Small intestine (tissue), 7 donors: Measurements from ENCODE around the gene BAD. TPM values are rescaled to one million over a fixed set of nuclear protein-coding genes. Genes with fewer than 3 reads are reported as not detected.

Experiments
- DNase-seq, 2 donors: peaks; one replicate each; pipeline versions ENCODE4 v3.0.0 to v3.0.0-alpha.2; 2013
- FAIRE-seq: peaks from 2 replicates; lab custom pipeline; 2012; peaks lifted over from hg19 to GRCh38; lab: Jason Lieb, UNC
- H3K27ac ChIP-seq, 3 donors: one replicate each; pipeline ENCODE4 v1.5.1; 2013; ENCODE audit warnings: low read length in 2 of 3, mild to moderate bottlenecking in 2 of 3, control low read depth in 1 of 3, inconsistent platforms in 1 of 3, low read depth in 1 of 3, moderate library complexity in 1 of 3
- H3K27me3 ChIP-seq, 3 donors: one replicate each; pipeline ENCODE4 v1.6.1; 2013; ENCODE audit warnings: low read length in 3 of 3, inconsistent platforms in 1 of 3; ENCODE audit not compliant: control insufficient read depth in 3 of 3, insufficient read depth in 3 of 3
- H3K36me3 ChIP-seq, 3 donors: one replicate each; pipeline ENCODE4 v1.6.1; 2013; ENCODE audit warnings: low read length in 3 of 3, inconsistent platforms in 1 of 3, low read depth in 1 of 3, mild to moderate bottlenecking in 1 of 3, moderate library complexity in 1 of 3; ENCODE audit not compliant: control insufficient read depth in 3 of 3, insufficient read depth in 2 of 3
- H3K4me1 ChIP-seq, 3 donors: one replicate each; pipeline ENCODE4 v1.6.1; 2013; ENCODE audit warnings: low read length in 2 of 3, inconsistent platforms in 1 of 3, low read depth in 1 of 3, mild to moderate bottlenecking in 1 of 3, moderate library complexity in 1 of 3; ENCODE audit not compliant: control insufficient read depth in 3 of 3, insufficient read depth in 2 of 3
- H3K4me3 ChIP-seq, 3 donors: one replicate each; pipeline ENCODE4 v1.5.1; 2013; ENCODE audit warnings: low read length in 3 of 3, control low read depth in 1 of 3, inconsistent platforms in 1 of 3, low read depth in 1 of 3, mild to moderate bottlenecking in 1 of 3, moderate library complexity in 1 of 3
- H3K9me3 ChIP-seq, 2 donors: one replicate each; pipeline ENCODE4 v1.6.1; 2013; ENCODE audit warnings: low read depth in 1 of 2, low read length in 1 of 2; ENCODE audit not compliant: control insufficient read depth in 2 of 2, insufficient read depth in 1 of 2
- WGBS, 3 donors: extraction: QIAGEN DNeasy Blood & Tissue Kit; methylation state at CpG; one replicate each; pipeline ENCODE4 v1.1.7; 2013; 5-methylcytosine and 5-hydroxymethylcytosine counted together
- polyA plus RNA-seq, 4 donors: library from polyadenylated mRNA; stranded (reverse) in 3 of 4; unstranded in 1 of 4; fragments of 200-250 nt in 3 of 4; fragments of 120-200 nt in 1 of 4; gene quantifications; one replicate each; pipeline versions ENCODE4 v1.2.1 to v1.2.3, GENCODE V29; 2013
- donor health status: healthy with polysubstance abuse.
- donor health status: control.
- donor health status: control.
- donor health status: Bipolar disorder and iron deficiency.
- donor health status: healthy.

The BAD gene
- polyA plus RNA-seq, 4 donors = 41.2 to 98.6 (median 74.1) TPM

GRCh38 chr11:64256300-64256699 is 28.2 kb downstream of the BAD start:
- Histone ChIP-seq H3K4me1 (peaks cover 0 to 5% (median 0%) of the 10 kb centered on the region in 3 donors), H3K4me3 (no peak overlapping the region), H3K36me3 (peaks cover 13 to 84% (median 45%) of the 10 kb centered on the region in 3 donors), H3K27me3 (no peaks in the 10 kb centered on the region), H3K27ac (no peak overlapping the region), H3K9me3 (no peaks in the 10 kb centered on the region)
- DNase-seq = no peak
- 85 to 87% (median 86%) methylated on average over 15 of the region's 15 CpGs for WGBS, 3 donors
- FAIRE-seq = no peak

GRCh38 chr11:64255135-64256128 is 29.0 kb downstream of the BAD start:
- DNase-seq = no peak
- Histone ChIP-seq H3K4me3 (no peak overlapping the region), H3K36me3 (peaks cover 9 to 77% (median 42%) of the 10 kb centered on the region in 3 donors), H3K27ac (peak overlapping the region in 1 of 3 donors; percentile 9), H3K4me1 (peaks cover 0 to 11% (median 3%) of the 10 kb centered on the region in 3 donors), H3K9me3 (no peaks in the 10 kb centered on the region), H3K27me3 (no peaks in the 10 kb centered on the region)
- no peak for FAIRE-seq
- WGBS, 3 donors = 79 to 83% (median 80%) methylated on average over 35 of the region's 35 CpGs

GRCh38 chr11:64254326-64254725 is 30.1 kb downstream of the BAD start:
- no peak overlapping the region for H3K27ac ChIP-seq
- no peak overlapping the region for H3K4me3 ChIP-seq
- FAIRE-seq (no peak), DNase-seq (no peak)
- H3K9me3 ChIP-seq = no peaks in the 10 kb centered on the region
- no peaks in the 10 kb centered on the region for H3K27me3 ChIP-seq
- H3K4me1 ChIP-seq = peaks cover 0 to 20% (median 3%) of the 10 kb centered on the region in 3 donors
- 84 to 88% (median 85%) methylated on average over 7 of the region's 7 CpGs for WGBS, 3 donors
- peaks cover 9 to 68% (median 32%) of the 10 kb centered on the region in 3 donors for H3K36me3 ChIP-seq

GRCh38 chr11:64253481-64253880 is 31.0 kb downstream of the BAD start:
- Histone ChIP-seq H3K4me3 (peak overlapping the region in 2 of 3 donors; percentile 85 to 94), H3K27ac (peak overlapping the region in 1 of 3 donors; percentile 41)

GRCh38 chr11:64253043-64253442 is 31.4 kb downstream of the BAD start:
- no peak for FAIRE-seq
- Histone ChIP-seq H3K4me1 (peaks cover 0 to 32% (median 3%) of the 10 kb centered on the region in 3 donors), H3K4me3 (peak overlapping the region; percentile 61 to 94 (median 85)), H3K9me3 (no peaks in the 10 kb centered on the region), H3K27me3 (no peaks in the 10 kb centered on the region), H3K27ac (peak overlapping the region; percentile 49 to 99 (median 96)), H3K36me3 (peaks cover 7 to 55% (median 22%) of the 10 kb centered on the region in 3 donors)
- DNase-seq = no peak
- 22 to 55% (median 39%) methylated on average over 8 of the region's 8 CpGs for WGBS, 3 donors

More at GRCh38 chr11:64253481-64253880, 31.0 kb downstream of the BAD start:
- no peaks in the 10 kb centered on the region for H3K9me3 ChIP-seq
- H3K27me3 ChIP-seq = no peaks in the 10 kb centered on the region
- FAIRE-seq (no peak), DNase-seq (no peak)
- H3K36me3 ChIP-seq = peaks cover 7 to 60% (median 27%) of the 10 kb centered on the region in 3 donors
- WGBS, 3 donors = 38 to 51% (median 46%) methylated on average over 5 of the region's 5 CpGs
- peaks cover 0 to 28% (median 3%) of the 10 kb centered on the region in 3 donors for H3K4me1 ChIP-seq

GRCh38 chr11:64252003-64252872 is 32.2 kb downstream of the BAD start:
- H3K4me1 ChIP-seq = peaks cover 0 to 38% (median 3%) of the 10 kb centered on the region in 3 donors
- peak; percentile 91 to 95 for DNase-seq
- H3K27ac ChIP-seq = peak overlapping the region; percentile 93 to 99 (median 96)
- WGBS, 3 donors = 2 to 5% (median 4%) methylated on average over 21 to 23 of the region's 23 CpGs
- peak overlapping the region; percentile 61 to 94 (median 85) for H3K4me3 ChIP-seq
- H3K9me3 ChIP-seq = no peaks in the 10 kb centered on the region
- no peak for FAIRE-seq
- no peaks in the 10 kb centered on the region for H3K27me3 ChIP-seq
- peaks cover 7 to 47% (median 17%) of the 10 kb centered on the region in 3 donors for H3K36me3 ChIP-seq

- H3K27me3 ChIP-seq = no peaks in the 10 kb centered on the region
- peak in 1 of 2 donors; percentile 90 for DNase-seq
- H3K4me1 ChIP-seq = peaks cover 0 to 38% (median 3%) of the 10 kb centered on the region in 3 donors
- peaks cover 7 to 42% (median 16%) of the 10 kb centered on the region in 3 donors for H3K36me3 ChIP-seq
- FAIRE-seq = no peak
- H3K27ac ChIP-seq = peak overlapping the region; percentile 93 to 99 (median 96)
- no peaks in the 10 kb centered on the region for H3K9me3 ChIP-seq
- H3K4me3 ChIP-seq = peak overlapping the region; percentile 61 to 94 (median 85)
- 0 to 1% (median 1%) methylated on average over 17 to 18 of the region's 18 CpGs for WGBS, 3 donors
These were observed 32.8 kb downstream of the BAD start for GRCh38 chr11:64251753-64252002.
